Gastroesophageal sphincter (tissue), 3 donors: ENCODE measurements around the gene TNFRSF11A.

ENCODE experiments used
- CTCF ChIP-seq, 4 experiments: fragments of 200-600 bp in 2 of 4; fragments of 450-650 bp in 2 of 4; sonication (generic) in 1 of 4; IDR thresholded peaks; one replicate each; pipeline ENCODE4 v1.5.1; 2017 to 2019; ENCODE audit warnings: antibody characterized with exemption in 4 of 4, mild to moderate bottlenecking in 2 of 4, moderate library complexity in 2 of 4
- EP300 ChIP-seq: sonication (generic); formaldehyde crosslinking; IDR thresholded peaks from one replicate; pipeline ENCODE4 v1.6.1; 2017; ENCODE audit warnings: antibody characterized with exemption, mild to moderate bottlenecking
- POLR2A ChIP-seq, 2 donors: fragments of 450-650 bp; IDR thresholded peaks; one replicate each; pipeline ENCODE4 v1.6.1; 2017; ENCODE audit warnings: antibody characterized with exemption in 2 of 2, mild to moderate bottlenecking in 2 of 2, moderate library complexity in 1 of 2
- POLR2AphosphoS5 ChIP-seq: sonication (generic); formaldehyde crosslinking; IDR thresholded peaks from one replicate; pipeline ENCODE4 v1.6.1; 2017; ENCODE audit warnings: antibody characterized with exemption

- no peak for TF ChIP-seq CTCF (IDR thresholded peaks at IDR 0.05)
- TF ChIP-seq POLR2A (IDR thresholded peaks at IDR 0.05) = no peak
- TF ChIP-seq POLR2AphosphoS5 = no peak
- no peak for TF ChIP-seq EP300
Observed at GRCh38 chr18:62420513-62421209, 95.6 kb downstream of the TNFRSF11A start.
